GM12878 (cell line): ENCODE results near the gene TRAF7.

Source experiments
- BACH1 ChIP-seq: fragments of 450-650 bp; IDR thresholded peaks from 2 replicates; pipeline ENCODE4 v1.6.1; 2017; ENCODE audit warnings: mild to moderate bottlenecking, borderline replicate concordance
- BCL11A ChIP-seq: IDR thresholded peaks from 2 replicates; pipeline ENCODE4 v1.6.1; 2011; ENCODE audit warnings: low read depth, low read length
- CREB1 ChIP-seq: IDR thresholded peaks from 2 replicates; pipeline ENCODE4 v1.6.1; 2012; ENCODE audit warnings: low read depth, mild to moderate bottlenecking, inconsistent platforms
- EP300 ChIP-seq, 2 experiments: fragments of 150-350 bp in 1 of 2; IDR thresholded peaks; 2 replicates each; pipeline ENCODE4 v1.6.1; 2011 to 2012; ENCODE audit warnings: low read depth in 2 of 2, low read length in 2 of 2, borderline replicate concordance in 1 of 2, improper control_type of control experiment in 1 of 2, inconsistent platforms in 1 of 2; ENCODE audit not compliant: control insufficient read depth in 1 of 2
- EZH2 ChIP-seq: IDR thresholded peaks from 2 replicates; pipeline ENCODE4 v1.6.1; 2012; ENCODE audit warnings: low read depth, mild to moderate bottlenecking, control low read depth, inconsistent platforms, low read length, borderline replicate concordance; ENCODE audit not compliant: control insufficient read depth
- FOXM1 ChIP-seq: IDR thresholded peaks from 2 replicates; pipeline ENCODE4 v1.6.1; 2012; ENCODE audit warnings: low read depth, mild to moderate bottlenecking, inconsistent platforms, low read length, moderate library complexity
- KDM1A ChIP-seq: fragments of 200-600 bp; sonication (generic); IDR thresholded peaks from 2 replicates; pipeline ENCODE4 v1.6.1; 2016; ENCODE audit warnings: borderline replicate concordance
- POLR2A ChIP-seq: IDR thresholded peaks from 2 replicates; pipeline ENCODE4 v1.6.1; 2011; ENCODE audit warnings: low read depth, mild to moderate bottlenecking, low read length
- POLR2AphosphoS2 ChIP-seq: IDR thresholded peaks from 2 replicates; pipeline ENCODE4 v1.6.1; 2011; ENCODE audit warnings: low read depth, mild to moderate bottlenecking, low read length, improper control_type of control experiment, moderate library complexity
- RAD21 ChIP-seq: IDR thresholded peaks from 2 replicates; pipeline ENCODE4 v1.6.1; 2011; ENCODE audit warnings: mild to moderate bottlenecking, low read depth, low read length, moderate library complexity; ENCODE audit not compliant: insufficient read depth
- SIN3A ChIP-seq: IDR thresholded peaks from 2 replicates; pipeline ENCODE4 v1.6.1; 2012; ENCODE audit warnings: low read depth, low read length, improper control_type of control experiment
- TF ChIP-seq, protein P1 (sequence below), 3 experiments: IDR thresholded peaks in 2 of 3; conservative IDR thresholded peaks in 1 of 3; 2 replicates each; pipeline ENCODE4 v1.5.1; 2011; ENCODE audit warnings: low read depth in 3 of 3, low read length in 3 of 3, mild to moderate bottlenecking in 3 of 3, control low read depth in 2 of 3, moderate library complexity in 2 of 3, inconsistent platforms in 1 of 3, mixed read lengths in 1 of 3; ENCODE audit not compliant: control insufficient read depth in 2 of 3, insufficient read depth in 1 of 3; ENCODE audit errors: extremely low read depth in 1 of 3
- TF ChIP-seq, protein P2 (sequence below): fragments of 450-650 bp; IDR thresholded peaks from 2 replicates; pipeline ENCODE4 v1.6.1; 2016; ENCODE audit warnings: mild to moderate bottlenecking

DNA sequence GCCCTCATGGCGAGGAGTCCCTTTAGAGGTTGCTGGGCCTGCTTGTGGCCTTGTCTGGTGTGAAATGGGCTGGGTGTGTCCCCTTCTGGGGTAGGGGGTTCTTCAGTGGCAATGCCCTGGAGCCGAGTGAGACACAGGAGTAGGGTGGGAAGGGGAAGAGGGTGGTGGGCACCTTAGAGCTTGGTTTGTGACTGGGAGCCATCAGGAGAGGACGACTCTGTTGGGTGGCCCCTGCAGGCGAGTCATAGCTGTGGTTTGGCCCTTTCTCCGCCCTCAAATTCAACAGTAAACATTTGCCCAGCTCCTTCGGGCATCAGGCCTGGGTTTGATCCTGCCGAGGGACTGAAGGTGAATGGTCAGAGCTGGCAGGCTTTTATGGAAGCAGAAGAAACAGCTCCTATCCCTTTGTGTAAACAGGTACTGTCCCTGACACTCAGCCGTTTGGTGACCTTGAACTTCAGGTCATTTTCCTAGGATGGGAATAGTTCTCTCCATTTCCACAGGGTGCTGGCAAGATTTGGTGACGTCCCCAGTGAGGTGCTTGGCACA is 70.7 kb downstream of the TRAF7 start:
- no peak for TF ChIP-seq BACH1
- TF ChIP-seq CREB1 = no peak
- TF ChIP-seq, protein P1, sequence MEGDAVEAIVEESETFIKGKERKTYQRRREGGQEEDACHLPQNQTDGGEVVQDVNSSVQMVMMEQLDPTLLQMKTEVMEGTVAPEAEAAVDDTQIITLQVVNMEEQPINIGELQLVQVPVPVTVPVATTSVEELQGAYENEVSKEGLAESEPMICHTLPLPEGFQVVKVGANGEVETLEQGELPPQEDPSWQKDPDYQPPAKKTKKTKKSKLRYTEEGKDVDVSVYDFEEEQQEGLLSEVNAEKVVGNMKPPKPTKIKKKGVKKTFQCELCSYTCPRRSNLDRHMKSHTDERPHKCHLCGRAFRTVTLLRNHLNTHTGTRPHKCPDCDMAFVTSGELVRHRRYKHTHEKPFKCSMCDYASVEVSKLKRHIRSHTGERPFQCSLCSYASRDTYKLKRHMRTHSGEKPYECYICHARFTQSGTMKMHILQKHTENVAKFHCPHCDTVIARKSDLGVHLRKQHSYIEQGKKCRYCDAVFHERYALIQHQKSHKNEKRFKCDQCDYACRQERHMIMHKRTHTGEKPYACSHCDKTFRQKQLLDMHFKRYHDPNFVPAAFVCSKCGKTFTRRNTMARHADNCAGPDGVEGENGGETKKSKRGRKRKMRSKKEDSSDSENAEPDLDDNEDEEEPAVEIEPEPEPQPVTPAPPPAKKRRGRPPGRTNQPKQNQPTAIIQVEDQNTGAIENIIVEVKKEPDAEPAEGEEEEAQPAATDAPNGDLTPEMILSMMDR (IDR thresholded peaks at IDR 0.05 in 2 of 3, conservative IDR thresholded peaks at IDR 0.05 in 1 of 3; ENCODE audit: control insufficient read depth in 2 of 3, extremely low read depth in 1 of 3, insufficient read depth in 1 of 3, low read depth in 3 of 3, low read length in 3 of 3) = no peak
- no peak for TF ChIP-seq SIN3A
- no peak for TF ChIP-seq EZH2
- no peak for TF ChIP-seq FOXM1
- TF ChIP-seq POLR2A = no peak
- TF ChIP-seq, protein P2, sequence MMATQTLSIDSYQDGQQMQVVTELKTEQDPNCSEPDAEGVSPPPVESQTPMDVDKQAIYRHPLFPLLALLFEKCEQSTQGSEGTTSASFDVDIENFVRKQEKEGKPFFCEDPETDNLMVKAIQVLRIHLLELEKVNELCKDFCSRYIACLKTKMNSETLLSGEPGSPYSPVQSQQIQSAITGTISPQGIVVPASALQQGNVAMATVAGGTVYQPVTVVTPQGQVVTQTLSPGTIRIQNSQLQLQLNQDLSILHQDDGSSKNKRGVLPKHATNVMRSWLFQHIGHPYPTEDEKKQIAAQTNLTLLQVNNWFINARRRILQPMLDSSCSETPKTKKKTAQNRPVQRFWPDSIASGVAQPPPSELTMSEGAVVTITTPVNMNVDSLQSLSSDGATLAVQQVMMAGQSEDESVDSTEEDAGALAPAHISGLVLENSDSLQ = no peak
- no peak for TF ChIP-seq POLR2AphosphoS2
- TF ChIP-seq EP300 (IDR thresholded peaks at IDR 0.05; ENCODE audit: borderline replicate concordance in 1 of 2, control insufficient read depth in 1 of 2, low read depth in 2 of 2, low read length in 2 of 2) = no peak
- no peak for TF ChIP-seq BCL11A
- no peak for TF ChIP-seq KDM1A
- no peak for TF ChIP-seq RAD21
